ENCODE results near the gene FAM117B. TPM values are rescaled to one million over a fixed set of nuclear protein-coding genes. Genes with fewer than 3 reads are reported as not detected.

FAM117B gene
- polyA plus RNA-seq, 1 donor (not counting 4 experiments of a cell fraction or from before 2014, with no cell fraction given) = 1.9 TPM

DNA sequence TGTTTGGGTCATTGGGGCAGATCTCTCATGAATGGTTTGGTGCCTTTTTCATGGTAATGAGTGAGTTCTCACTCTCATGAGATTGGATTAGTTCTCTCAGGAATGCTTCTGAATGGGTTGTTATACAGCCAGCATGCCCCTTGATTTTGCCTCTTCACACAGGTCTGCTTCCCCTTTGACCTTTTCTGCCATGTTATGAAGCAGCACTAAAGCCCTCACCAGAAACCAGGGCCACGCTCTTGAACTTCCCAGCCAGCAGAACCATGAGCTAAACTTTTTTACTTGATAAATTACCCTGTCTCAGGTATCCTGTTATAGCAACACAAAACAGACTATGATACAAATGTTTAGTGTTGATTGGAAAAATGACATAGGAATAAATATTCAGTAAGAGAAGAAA, 179.5 kb downstream of the FAM117B start:
- Histone ChIP-seq H3K4me3 (ENCODE audit: control insufficient read depth in 2 of 3, extremely low read depth in 1 of 3, insufficient read depth in 2 of 3, low read depth in 1 of 3, low read length in 3 of 3) (no peak overlapping the region), H3K27me3 (ENCODE audit: control insufficient read depth, extremely low read depth, insufficient read depth, low read length) (no peaks in the 10 kb centered on the region)
- dilution Hi-C loops (cut with MboI; ENCODE audit: extremely low pct_ligation_motif_present, low sequenced_read_pairs) = no loop called here

GRCh38 chr2:202815548-202816360, 181.0 kb downstream of the FAM117B start:
- Histone ChIP-seq H3K9ac (ENCODE audit: control insufficient read depth, extremely low read depth, insufficient read depth, low read length) (no peak overlapping the region), H3K36me3 (ENCODE audit: control insufficient read depth in 2 of 2, extremely low read depth in 1 of 2, insufficient read depth in 2 of 2, low read length in 2 of 2) (no peaks in the 10 kb centered on the region), H3K4me3 (ENCODE audit: control insufficient read depth in 2 of 3, extremely low read depth in 1 of 3, insufficient read depth in 2 of 3, low read depth in 1 of 3, low read length in 3 of 3) (no peak overlapping the region), H3K27ac (ENCODE audit: control insufficient read depth, insufficient read depth, low read length) (no peak overlapping the region), H4K20me1 (ENCODE audit: control insufficient read depth, extremely low read depth, insufficient read depth, low read length) (no peaks in the 10 kb centered on the region), H3K9me3 (ENCODE audit: control insufficient read depth, low read depth, low read length) (no peaks in the 10 kb centered on the region), H2AFZ (ENCODE audit: control insufficient read depth, low read length) (no peak overlapping the region), H3K4me1 (ENCODE audit: control insufficient read depth, extremely low read depth, insufficient read depth, low read length) (no peaks in the 10 kb centered on the region), H3K4me2 (ENCODE audit: control insufficient read depth, extremely low read depth, insufficient read depth, low read depth, low read length) (no peak overlapping the region), H3K9me1 (ENCODE audit: control insufficient read depth, extremely low read depth, insufficient read depth, low read length) (no peaks in the 10 kb centered on the region), H3K79me2 (ENCODE audit: control insufficient read depth, insufficient read depth, low read length) (no peaks in the 10 kb centered on the region), H3K27me3 (ENCODE audit: control insufficient read depth, extremely low read depth, insufficient read depth, low read length) (no peaks in the 10 kb centered on the region)
- no peak for DNase-seq (ENCODE audit: low read depth, low spot score)
- FAIRE-seq = peak; percentile 32
- no peak for TF ChIP-seq EZH2 (IDR thresholded peaks at IDR 0.05; ENCODE audit: low read length)
- TF ChIP-seq, protein P1, sequence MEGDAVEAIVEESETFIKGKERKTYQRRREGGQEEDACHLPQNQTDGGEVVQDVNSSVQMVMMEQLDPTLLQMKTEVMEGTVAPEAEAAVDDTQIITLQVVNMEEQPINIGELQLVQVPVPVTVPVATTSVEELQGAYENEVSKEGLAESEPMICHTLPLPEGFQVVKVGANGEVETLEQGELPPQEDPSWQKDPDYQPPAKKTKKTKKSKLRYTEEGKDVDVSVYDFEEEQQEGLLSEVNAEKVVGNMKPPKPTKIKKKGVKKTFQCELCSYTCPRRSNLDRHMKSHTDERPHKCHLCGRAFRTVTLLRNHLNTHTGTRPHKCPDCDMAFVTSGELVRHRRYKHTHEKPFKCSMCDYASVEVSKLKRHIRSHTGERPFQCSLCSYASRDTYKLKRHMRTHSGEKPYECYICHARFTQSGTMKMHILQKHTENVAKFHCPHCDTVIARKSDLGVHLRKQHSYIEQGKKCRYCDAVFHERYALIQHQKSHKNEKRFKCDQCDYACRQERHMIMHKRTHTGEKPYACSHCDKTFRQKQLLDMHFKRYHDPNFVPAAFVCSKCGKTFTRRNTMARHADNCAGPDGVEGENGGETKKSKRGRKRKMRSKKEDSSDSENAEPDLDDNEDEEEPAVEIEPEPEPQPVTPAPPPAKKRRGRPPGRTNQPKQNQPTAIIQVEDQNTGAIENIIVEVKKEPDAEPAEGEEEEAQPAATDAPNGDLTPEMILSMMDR (optimal IDR thresholded peaks at IDR 0.05 in 1 of 3, IDR thresholded peaks at IDR 0.05 in 1 of 3, conservative IDR thresholded peaks at IDR 0.05 in 1 of 3; ENCODE audit: extremely low read depth in 1 of 3, insufficient read depth in 2 of 3, low read length in 3 of 3) = no peak
- dilution Hi-C loops (cut with MboI; ENCODE audit: extremely low pct_ligation_motif_present, low sequenced_read_pairs) = no loop called here

More for the DNA sequence above, 179.5 kb downstream of the FAM117B start:
- no peak for TF ChIP-seq EZH2 (IDR thresholded peaks at IDR 0.05; ENCODE audit: low read length)
- TF ChIP-seq, protein P1 (optimal IDR thresholded peaks at IDR 0.05 in 1 of 3, IDR thresholded peaks at IDR 0.05 in 1 of 3, conservative IDR thresholded peaks at IDR 0.05 in 1 of 3; ENCODE audit: extremely low read depth in 1 of 3, insufficient read depth in 2 of 3, low read length in 3 of 3) = no peak
- Histone ChIP-seq H3K9me1 (ENCODE audit: control insufficient read depth, extremely low read depth, insufficient read depth, low read length) (no peaks in the 10 kb centered on the region), H2AFZ (ENCODE audit: control insufficient read depth, low read length) (no peak overlapping the region), H3K4me1 (ENCODE audit: control insufficient read depth, extremely low read depth, insufficient read depth, low read length) (peaks cover 2% of the 10 kb centered on the region), H3K27ac (ENCODE audit: control insufficient read depth, insufficient read depth, low read length) (no peak overlapping the region), H3K79me2 (ENCODE audit: control insufficient read depth, insufficient read depth, low read length) (no peaks in the 10 kb centered on the region), H3K4me2 (ENCODE audit: control insufficient read depth, extremely low read depth, insufficient read depth, low read depth, low read length) (no peak overlapping the region), H3K36me3 (ENCODE audit: control insufficient read depth in 2 of 2, extremely low read depth in 1 of 2, insufficient read depth in 2 of 2, low read length in 2 of 2) (no peaks in the 10 kb centered on the region), H3K9me3 (ENCODE audit: control insufficient read depth, low read depth, low read length) (no peaks in the 10 kb centered on the region), H4K20me1 (ENCODE audit: control insufficient read depth, extremely low read depth, insufficient read depth, low read length) (no peaks in the 10 kb centered on the region), H3K9ac (ENCODE audit: control insufficient read depth, extremely low read depth, insufficient read depth, low read length) (no peak overlapping the region)
- no peak for DNase-seq (ENCODE audit: low read depth, low spot score)
- FAIRE-seq = no peak
